HepG2 (cell line): ENCODE measurements around the gene ARHGAP5. TPM values are rescaled to one million over a fixed set of nuclear protein-coding genes. Genes with fewer than 3 reads are reported as not detected.

ENCODE experiments used
- ATF1 ChIP-seq: IDR thresholded peaks from 2 replicates; pipeline ENCODE4 v1.6.1; 2016; ENCODE audit warnings: mild to moderate bottlenecking, control low read depth
- ATM ChIP-seq: fragments of 450-650 bp; IDR thresholded peaks from 2 replicates; pipeline ENCODE4 v1.7.1; 2017; ENCODE audit warnings: mild to moderate bottlenecking, borderline replicate concordance
- BCL6 ChIP-seq: IDR thresholded peaks from 2 replicates; pipeline ENCODE4 v1.6.1; 2016; ENCODE audit warnings: missing genetic modification reagents, missing compliant biosample characterization
- E2F5 ChIP-seq: sonication (generic); formaldehyde crosslinking; conservative IDR thresholded peaks from 2 replicates; pipeline ENCODE4 v1.4.0; 2020; ENCODE audit warnings: missing genetic modification reagents
- ETV5 ChIP-seq: IDR thresholded peaks from 2 replicates; pipeline ENCODE4 v1.6.1; 2018; ENCODE audit warnings: missing biosample characterization, missing genetic modification reagents, inconsistent platforms, borderline replicate concordance
- FIP1L1 ChIP-seq: fragments of 200-400 bp; formaldehyde crosslinking; IDR thresholded peaks from 2 replicates; pipeline ENCODE4 v1.6.1; 2018; ENCODE audit warnings: low read depth, mild to moderate bottlenecking, low read length, moderate library complexity, borderline replicate concordance; ENCODE audit not compliant: insufficient read depth
- FOXA1 ChIP-seq, 2 experiments: fragments of 450-650 bp in 1 of 2; sonication (generic) in 1 of 2; formaldehyde crosslinking in 1 of 2; IDR thresholded peaks; 2 replicates each; pipeline versions ENCODE4 v1.4.0 to v1.6.1; 2016 to 2020; ENCODE audit warnings: missing genetic modification reagents in 1 of 2
- HDAC1 ChIP-seq: sonication (generic); formaldehyde crosslinking; IDR thresholded peaks from 2 replicates; pipeline ENCODE4 v1.5.1; 2020; ENCODE audit warnings: mild to moderate bottlenecking, missing genetic modification reagents
- HINFP ChIP-seq: sonication (generic); formaldehyde crosslinking; IDR thresholded peaks from 2 replicates; pipeline ENCODE4 v1.4.0; 2020; ENCODE audit warnings: low read depth, mild to moderate bottlenecking, missing genetic modification reagents
- HNRNPK ChIP-seq: fragments of 200-400 bp; formaldehyde crosslinking; IDR thresholded peaks from 2 replicates; pipeline ENCODE4 v1.6.1; 2018; ENCODE audit warnings: low read length, low read depth, moderate library complexity, mild to moderate bottlenecking; ENCODE audit not compliant: poor library complexity, severe bottlenecking
- HOXA5 ChIP-seq: sonication (generic); formaldehyde crosslinking; IDR thresholded peaks from 2 replicates; pipeline ENCODE4 v1.4.0; 2020; ENCODE audit warnings: missing genetic modification reagents
- IKZF5 ChIP-seq: IDR thresholded peaks from 2 replicates; pipeline ENCODE4 v1.6.1; 2018; ENCODE audit warnings: missing genetic modification reagents, mild to moderate bottlenecking, missing compliant biosample characterization
- PHF21A ChIP-seq: sonication (generic); formaldehyde crosslinking; IDR thresholded peaks from 2 replicates; pipeline ENCODE4 v1.5.0; 2020; ENCODE audit warnings: mild to moderate bottlenecking, missing genetic modification reagents
- PHF8 ChIP-seq: sonication (generic); formaldehyde crosslinking; IDR thresholded peaks from 2 replicates; pipeline ENCODE4 v1.5.0; 2020; ENCODE audit warnings: missing genetic modification reagents
- POGZ ChIP-seq: sonication (generic); formaldehyde crosslinking; IDR thresholded peaks from 2 replicates; pipeline ENCODE4 v1.4.0; 2020; ENCODE audit warnings: mild to moderate bottlenecking, missing genetic modification reagents
- POLR2A ChIP-seq, 2 experiments: IDR thresholded peaks; 2 replicates each; pipeline ENCODE4 v1.6.1; 2011; ENCODE audit warnings: low read depth in 2 of 2, low read length in 2 of 2, mild to moderate bottlenecking in 1 of 2, moderate library complexity in 1 of 2; ENCODE audit not compliant: insufficient read depth in 1 of 2
- REPIN1 ChIP-seq: sonication (generic); formaldehyde crosslinking; IDR thresholded peaks from 2 replicates; pipeline ENCODE4 v1.8.0; 2022; ENCODE audit warnings: missing genetic modification reagents, low read depth, mild to moderate bottlenecking, borderline replicate concordance
- RFXANK ChIP-seq: IDR thresholded peaks from 2 replicates; pipeline ENCODE4 v1.6.1; 2016
- SIX1 ChIP-seq: sonication (generic); formaldehyde crosslinking; IDR thresholded peaks from 2 replicates; pipeline ENCODE4 v1.4.0; 2020; ENCODE audit warnings: missing genetic modification reagents, borderline replicate concordance
- STAG1 ChIP-seq: sonication (generic); formaldehyde crosslinking; IDR thresholded peaks from 2 replicates; pipeline ENCODE4 v1.4.0; 2020; ENCODE audit warnings: missing genetic modification reagents
- TAF15 ChIP-seq: fragments of 200-400 bp; formaldehyde crosslinking; IDR thresholded peaks from one replicate; pipeline ENCODE4 v1.6.1; 2018; ENCODE audit warnings: mild to moderate bottlenecking, low read depth, low read length; ENCODE audit not compliant: poor library complexity, severe bottlenecking
- TBP ChIP-seq: sonication (generic); formaldehyde crosslinking; IDR thresholded peaks from 2 replicates; pipeline ENCODE4 v1.5.0; 2020; ENCODE audit warnings: missing genetic modification reagents
- ZBTB33 ChIP-seq: sonication (generic); formaldehyde crosslinking; IDR thresholded peaks from 2 replicates; pipeline ENCODE4 v1.4.0; 2020; ENCODE audit warnings: missing genetic modification reagents
- ZNF136 ChIP-seq: sonication (generic); formaldehyde crosslinking; IDR thresholded peaks from 2 replicates; pipeline ENCODE4 v1.8.1; 2022; ENCODE audit warnings: low read depth, mild to moderate bottlenecking, moderate library complexity, missing genetic modification reagents
- ZNF20 ChIP-seq: sonication (generic); formaldehyde crosslinking; IDR thresholded peaks from 2 replicates; pipeline ENCODE4 v1.4.0; 2020; ENCODE audit warnings: mild to moderate bottlenecking, moderate library complexity, missing genetic modification reagents
- ZNF460 ChIP-seq: sonication (generic); formaldehyde crosslinking; IDR thresholded peaks from 2 replicates; pipeline ENCODE4 v1.5.1; 2020; ENCODE audit warnings: missing genetic modification reagents, mild to moderate bottlenecking, borderline replicate concordance
- polyA plus RNA-seq, 8 experiments: library from polyadenylated mRNA; depleted of rRNA in 3 of 8; stranded (reverse) in 7 of 8; unstranded in 1 of 8; fragments of >200 nt; fragmentation: Illumina TruSeq in 4 of 8; extraction: Trizol in 4 of 8; gene quantifications; 2 replicates each; pipeline versions ENCODE4 v1.2.1 to v1.2.3, GENCODE V29; 2011 to 2016; ENCODE audit warnings: low read depth in 4 of 8, missing spikeins in 1 of 8, mixed read lengths in 1 of 8; ENCODE audit not compliant: insufficient read depth in 1 of 8
- total RNA-seq, 5 experiments: library from RNA; depleted of rRNA; stranded (reverse); fragments of >200 nt; fragmentation: Illumina TruSeq; extraction: Trizol; gene quantifications; 2 replicates each; pipeline ENCODE4 v1.2.3, GENCODE V29; 2016; ENCODE audit warnings: low read depth in 1 of 5

ARHGAP5 gene
- total and polyA plus RNA-seq, 2 of the 13 experiments (the other 11 are each of a cell fraction or from before 2014, with no cell fraction given) = 33.7 to 144 TPM

- TF ChIP-seq REPIN1 (CRISPR knock-in tag) (no peak), ZBTB33 (no peak), TAF15 (no peak), HOXA5 (no peak), TBP (CRISPR knock-in tag) (no peak), ZNF136 (CRISPR knock-in tag) (no peak), E2F5 (CRISPR knock-in tag) (no peak), SIX1 (CRISPR knock-in tag) (no peak), FIP1L1 (no peak), ZNF20 (CRISPR knock-in tag) (no peak), HNRNPK (no peak), BCL6 (CRISPR knock-in tag) (peak; percentile 59; the same call in 1 of the 2 replicates), ATM (no peak), PHF21A (no peak), POLR2A (IDR thresholded peaks at IDR 0.05; ENCODE audit: insufficient read depth in 1 of 2, low read depth in 2 of 2, low read length in 2 of 2) (no peak), HDAC1 (CRISPR knock-in tag) (no peak), HINFP (CRISPR knock-in tag) (no peak), ETV5 (CRISPR knock-in tag) (no peak), STAG1 (CRISPR knock-in tag) (no peak), RFXANK (CRISPR knock-in tag) (no peak), FOXA1 (IDR thresholded peaks at IDR 0.05) (no peak), FOXA1 (CRISPR knock-in tag; IDR thresholded peaks at IDR 0.05) (peak; percentile 27; the same call in 1 of the 2 replicates), ZNF460 (CRISPR knock-in tag) (no peak), PHF8 (CRISPR knock-in tag) (no peak), POGZ (CRISPR knock-in tag) (no peak), ATF1 (CRISPR knock-in tag) (no peak), IKZF5 (CRISPR knock-in tag) (no peak)
Measured at GRCh38 chr14:32078858-32079216, 1.7 kb downstream of the ARHGAP5 start (continued).
